GM10266 (cell line): ENCODE data around the gene TRMT44.

Experiments used
- DNase-seq: peaks from one replicate; pipeline ENCODE4 v3.0.0; 2012; ENCODE audit errors: extremely low spot score
- CTCF ChIP-seq: IDR thresholded peaks from 2 replicates; pipeline ENCODE4 v1.5.1; 2012; ENCODE audit warnings: mild to moderate bottlenecking, low read depth; ENCODE audit not compliant: control insufficient read depth, insufficient read depth; ENCODE audit errors: missing control alignments

Gene TRMT44

GRCh38 chr4:8446122-8446521 lies 5.5 kb downstream of the TRMT44 start:
- no peak for DNase-seq
- TF ChIP-seq CTCF = no peak

GRCh38 chr4:8451440-8452182 lies 11.0 kb downstream of the TRMT44 start:
- DNase-seq = no peak
- TF ChIP-seq CTCF = no peak

GRCh38 chr4:8453957-8454356 lies 13.4 kb downstream of the TRMT44 start:
- DNase-seq = no peak
- no peak for TF ChIP-seq CTCF

- TF ChIP-seq CTCF = no peak
- no peak for DNase-seq
These were observed 17.2 kb downstream of the TRMT44 start for GRCh38 chr4:8457646-8458252.

GRCh38 chr4:8459867-8460445 lies 19.4 kb downstream of the TRMT44 start:
- DNase-seq = no peak

GRCh38 chr4:8461086-8461485 lies 20.5 kb downstream of the TRMT44 start:
- no peak for DNase-seq
- no peak for TF ChIP-seq CTCF

More at GRCh38 chr4:8459867-8460445, 19.4 kb downstream of the TRMT44 start:
- TF ChIP-seq CTCF = no peak

GRCh38 chr4:8461616-8462015 lies 21.0 kb downstream of the TRMT44 start:
- no peak for DNase-seq
- TF ChIP-seq CTCF = no peak
